ENCODE data around the gene CDC42.
"Not testable (repeated sequence)": the region's sequence is repeated elsewhere in the genome, so short reads cannot be mapped to it uniquely, and the experiment has no call there.

CDC42 gene

DNA sequence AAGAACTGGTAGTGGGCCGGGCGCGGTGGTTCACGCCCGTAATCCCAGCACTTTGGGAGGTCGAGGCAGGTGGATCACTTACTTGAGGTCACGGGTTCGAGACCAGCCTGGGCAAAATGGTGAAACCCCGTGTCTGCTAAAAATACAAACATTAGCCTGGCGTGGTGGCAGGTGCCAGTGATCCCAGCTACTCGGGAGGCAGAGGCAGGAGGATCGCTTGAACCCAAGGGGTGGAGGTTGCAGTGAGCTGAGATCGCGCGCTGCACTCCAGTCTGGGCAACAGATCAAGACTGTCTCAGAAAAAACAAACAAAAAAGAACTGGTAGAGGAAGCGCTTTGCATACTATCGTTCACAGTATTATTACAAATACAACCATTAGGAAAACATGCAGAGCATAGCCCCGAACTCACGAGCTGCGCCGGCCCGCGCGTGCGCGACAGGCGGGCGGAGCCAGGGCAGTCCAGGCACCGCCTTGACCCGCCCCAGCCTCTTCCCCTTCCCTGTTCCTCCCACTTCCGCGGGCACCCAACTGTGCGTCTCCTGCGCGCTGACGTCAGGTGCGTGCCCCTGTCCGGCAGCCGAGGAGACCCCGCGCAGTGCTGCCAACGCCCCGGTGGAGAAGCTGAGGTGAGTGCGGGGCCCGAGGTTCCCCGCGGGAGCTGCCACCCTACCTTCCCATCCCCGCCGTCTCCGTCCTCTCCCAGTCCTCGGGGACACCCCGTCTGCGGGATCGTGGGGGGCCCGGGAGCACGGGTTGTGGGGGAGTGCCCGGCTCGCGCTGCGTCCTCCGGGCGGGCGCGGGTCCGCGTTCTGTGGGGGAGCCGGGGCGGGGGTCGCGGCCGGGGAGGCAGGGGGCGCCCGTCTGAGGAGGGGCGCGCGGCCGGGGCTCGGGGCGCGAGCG, at the start of gene CDC42:
Gene CDC42 (plus strand): TSS at position 595 of the 902 bp plus-strand sequence. CDS start 25,770 bp downstream, outside the sequence.
- peak; percentile 94 for DNase-seq (ENCODE audit: low read depth)

DNA sequence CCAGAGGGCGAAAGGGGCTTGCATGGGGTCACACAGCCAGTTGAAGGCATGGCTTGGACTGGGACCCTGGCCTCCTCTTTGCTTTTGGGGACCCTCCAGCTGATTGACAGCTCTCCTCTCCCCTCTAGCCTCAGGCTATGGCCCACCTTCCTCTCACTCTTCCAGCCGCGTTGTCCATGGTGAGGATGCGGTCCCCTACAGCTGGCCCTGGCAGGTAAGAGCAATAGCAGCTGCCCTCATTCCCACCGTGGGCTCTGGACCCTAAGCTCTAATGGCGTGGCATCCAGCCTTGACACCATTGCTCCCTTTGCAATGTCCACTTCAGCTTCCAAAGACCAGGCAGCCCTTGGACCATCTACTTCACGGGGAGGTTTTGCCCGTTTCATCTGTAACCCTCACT, 49.6 kb upstream of the CDC42 start:
- DNase-seq (ENCODE audit: low read depth): not testable (repeated sequence)

- DNase-seq (ENCODE audit: low read depth): not testable (repeated sequence)
Measured at GRCh38 chr1:22003959-22004358, 48.5 kb upstream of the CDC42 start.

DNA sequence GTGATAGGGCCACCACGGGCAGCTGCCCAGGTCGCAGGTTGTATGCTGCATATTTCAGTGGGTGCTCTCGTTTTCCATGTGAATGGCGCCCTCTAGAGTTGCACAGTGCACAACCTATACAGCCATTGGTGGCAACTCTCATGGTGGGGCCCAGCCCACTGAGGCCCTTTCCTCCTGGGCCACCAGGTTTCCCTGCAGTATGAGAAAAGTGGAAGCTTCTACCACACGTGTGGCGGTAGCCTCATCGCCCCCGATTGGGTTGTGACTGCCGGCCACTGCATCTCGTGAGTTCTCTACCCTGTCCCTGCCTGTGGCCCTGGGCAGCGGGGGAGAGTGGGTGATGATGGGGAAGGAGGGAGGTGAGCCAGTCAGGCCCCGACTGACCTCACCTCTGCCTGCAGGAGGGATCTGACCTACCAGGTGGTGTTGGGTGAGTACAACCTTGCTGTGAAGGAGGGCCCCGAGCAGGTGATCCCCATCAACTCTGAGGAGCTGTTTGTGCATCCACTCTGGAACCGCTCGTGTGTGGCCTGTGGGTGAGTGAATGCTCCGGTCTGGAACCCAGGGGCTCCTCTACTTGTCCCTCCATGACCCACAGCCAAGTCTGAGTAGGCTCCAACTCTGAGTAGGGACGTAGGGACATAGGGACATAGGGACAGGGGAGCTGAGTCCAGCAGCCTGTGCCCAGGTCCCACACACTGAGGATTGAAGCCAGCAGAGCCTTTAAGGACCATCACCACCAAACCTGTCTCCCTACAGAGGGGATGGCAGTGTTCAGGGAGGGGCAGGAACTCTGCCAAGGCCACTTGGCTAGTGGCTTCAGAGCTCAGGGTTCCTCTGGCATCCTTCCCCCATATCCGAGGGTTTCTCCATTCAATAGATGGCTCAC, 47.0 kb upstream of the CDC42 start:
- not testable (repeated sequence) for DNase-seq (ENCODE audit: low read depth)

DNA sequence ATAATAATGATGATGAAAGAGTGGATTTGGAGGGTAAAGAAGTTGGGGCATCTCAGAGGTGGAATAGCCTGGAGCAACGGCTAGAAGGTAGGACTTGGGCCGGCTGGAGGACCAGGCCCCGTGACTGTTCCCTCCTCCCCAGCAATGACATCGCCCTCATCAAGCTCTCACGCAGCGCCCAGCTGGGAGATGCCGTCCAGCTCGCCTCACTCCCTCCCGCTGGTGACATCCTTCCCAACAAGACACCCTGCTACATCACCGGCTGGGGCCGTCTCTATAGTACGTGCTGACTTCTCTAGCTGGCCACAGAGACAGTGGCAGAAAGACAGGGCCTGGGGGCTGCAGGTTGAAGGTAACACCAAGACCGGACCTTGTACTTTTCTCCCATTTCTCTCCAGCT, 45.8 kb upstream of the CDC42 start:
- DNase-seq (ENCODE audit: low read depth): not testable (repeated sequence)

- not testable (repeated sequence) for DNase-seq (ENCODE audit: low read depth)
Measured at GRCh38 chr1:22007262-22007661, 45.2 kb upstream of the CDC42 start.

DNA sequence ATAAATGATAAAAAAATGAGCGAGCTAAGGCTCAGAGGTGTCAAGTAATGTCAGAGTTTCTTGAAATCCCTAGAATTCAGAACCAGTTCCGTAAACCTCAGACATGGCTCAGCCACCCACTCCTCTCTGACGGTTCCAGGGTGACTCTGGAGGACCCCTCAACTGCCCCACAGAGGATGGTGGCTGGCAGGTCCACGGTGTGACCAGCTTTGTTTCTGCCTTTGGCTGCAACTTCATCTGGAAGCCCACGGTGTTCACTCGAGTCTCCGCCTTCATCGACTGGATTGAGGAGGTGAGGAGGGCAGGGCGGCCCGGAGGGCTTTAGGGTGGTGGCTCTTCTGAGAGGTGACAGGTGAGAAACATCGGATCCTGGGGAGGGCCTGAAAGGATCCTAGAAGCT, 42.9 kb upstream of the CDC42 start:
- DNase-seq (ENCODE audit: low read depth): not testable (repeated sequence)

- DNase-seq (ENCODE audit: low read depth): not testable (repeated sequence)
Measured at GRCh38 chr1:22012752-22013151, 39.8 kb upstream of the CDC42 start.

DNA sequence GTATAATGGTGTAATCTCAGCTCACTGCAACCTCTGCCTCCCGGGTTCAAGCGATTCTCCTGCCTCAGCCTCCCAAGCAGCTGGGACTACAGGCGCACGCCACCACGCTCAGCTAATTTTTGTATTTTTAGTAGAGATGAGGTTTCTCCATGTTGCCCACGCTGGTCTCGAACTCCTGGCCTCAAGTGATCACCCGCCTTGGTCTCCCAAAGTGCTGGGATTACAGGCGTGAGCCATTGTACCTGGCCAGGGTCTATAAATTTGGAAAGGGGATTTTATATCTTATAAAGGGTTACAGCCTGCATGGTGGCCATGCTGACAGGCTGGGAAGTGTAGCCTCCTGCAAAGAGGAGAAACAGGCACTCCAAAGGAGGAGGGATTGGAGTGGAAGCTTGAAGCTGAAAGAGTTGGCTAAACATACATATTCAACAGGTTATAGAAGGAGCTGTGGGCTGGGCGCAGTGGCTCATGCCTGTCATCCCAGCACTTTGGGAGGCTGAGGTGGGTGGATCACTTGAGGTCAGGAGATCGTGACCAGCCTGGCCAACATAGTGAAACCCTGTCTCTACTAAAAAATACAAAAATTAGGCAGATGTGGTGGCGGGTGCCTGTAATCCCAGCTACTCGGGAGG, 37.8 kb upstream of the CDC42 start:
- not testable (repeated sequence) for DNase-seq (ENCODE audit: low read depth)

- peak; percentile 59 for DNase-seq (ENCODE audit: low read depth)
Measured at GRCh38 chr1:22018583-22019559, 33.6 kb upstream of the CDC42 start.

- no peak for DNase-seq (ENCODE audit: low read depth)
Measured at GRCh38 chr1:22021061-22021460, 31.4 kb upstream of the CDC42 start.

DNA sequence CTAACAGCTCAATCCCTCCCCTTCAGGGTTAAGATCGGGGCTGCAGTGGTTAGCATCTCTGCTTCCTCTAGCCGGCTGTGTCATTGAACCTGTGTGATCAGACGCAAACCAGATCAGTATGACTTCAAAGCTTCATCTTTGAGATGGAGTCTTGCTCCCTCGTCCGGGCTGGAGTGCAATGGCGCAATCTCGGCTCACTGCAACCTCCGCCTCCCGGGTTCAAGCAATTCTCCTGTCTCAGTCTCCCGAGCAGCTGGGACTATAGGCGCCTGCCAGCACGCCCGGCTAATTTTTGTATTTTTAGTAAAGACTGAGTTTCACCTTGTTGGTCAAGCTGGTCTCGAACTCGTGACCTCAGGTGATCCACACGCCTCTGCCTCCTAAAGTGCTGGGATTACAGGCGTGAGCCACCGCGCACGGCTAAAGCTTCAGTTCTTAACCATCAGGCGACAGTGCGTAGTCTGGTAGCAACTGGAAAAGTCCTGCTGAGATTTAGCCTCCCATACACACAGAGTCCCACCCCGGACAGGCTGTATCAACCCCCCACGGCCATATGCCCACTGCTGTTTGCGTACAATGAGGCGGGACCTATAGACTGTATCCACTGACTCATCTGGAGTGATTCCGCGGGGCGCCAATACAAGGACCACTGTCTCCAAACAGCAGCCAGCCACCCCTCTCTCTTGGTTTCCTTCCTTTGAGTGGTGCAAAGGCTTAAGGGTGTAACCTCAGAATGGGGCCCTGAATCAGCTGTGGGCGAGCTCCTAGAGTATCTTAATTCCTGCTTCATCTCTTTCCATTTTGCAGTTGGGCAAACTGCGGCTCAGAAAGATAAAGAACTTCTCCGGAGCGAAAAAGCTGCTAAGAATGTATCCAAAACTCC, 27.8 kb upstream of the CDC42 start:
- peak; percentile 44 for DNase-seq (ENCODE audit: low read depth)

DNA sequence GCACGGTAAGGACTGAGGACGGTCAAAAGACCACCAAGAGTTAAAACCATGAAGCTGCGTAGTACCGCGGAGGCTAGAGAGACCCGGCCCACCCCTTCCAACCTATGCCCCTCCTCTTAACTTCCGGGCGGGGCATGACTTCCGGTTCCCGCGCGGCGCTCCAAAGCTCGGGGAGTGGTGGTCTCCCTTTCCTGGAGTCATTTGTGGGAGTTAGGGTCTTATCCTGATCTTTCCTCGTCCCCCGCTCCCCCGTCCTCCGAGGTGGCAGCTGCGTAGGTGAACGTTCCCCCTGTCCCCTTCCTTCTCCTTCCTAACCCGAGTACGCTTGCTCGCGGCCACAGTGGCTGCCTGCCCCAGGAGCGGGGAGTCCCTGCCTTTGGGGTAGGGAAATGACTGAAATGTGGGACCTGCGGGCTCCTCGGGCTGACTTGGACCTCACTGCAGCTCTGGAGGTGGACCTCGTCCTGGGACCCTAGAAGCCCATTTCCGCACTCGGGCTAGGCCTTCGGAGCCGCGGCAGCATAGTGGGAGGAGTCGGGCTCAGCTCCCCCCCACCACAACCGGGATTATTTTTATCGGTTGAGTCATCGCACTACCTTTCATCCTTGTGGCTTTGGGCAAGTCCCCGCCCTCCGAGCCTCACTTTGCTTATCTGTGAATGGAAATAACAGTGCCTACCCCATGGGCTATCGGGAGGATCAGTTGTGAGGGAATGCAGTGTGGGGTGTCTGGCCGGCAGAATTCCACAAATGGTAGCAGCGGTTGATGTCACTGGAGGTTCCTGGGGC, 26.9 kb upstream of the CDC42 start:
- peak; percentile 89 for DNase-seq (ENCODE audit: low read depth)

DNA sequence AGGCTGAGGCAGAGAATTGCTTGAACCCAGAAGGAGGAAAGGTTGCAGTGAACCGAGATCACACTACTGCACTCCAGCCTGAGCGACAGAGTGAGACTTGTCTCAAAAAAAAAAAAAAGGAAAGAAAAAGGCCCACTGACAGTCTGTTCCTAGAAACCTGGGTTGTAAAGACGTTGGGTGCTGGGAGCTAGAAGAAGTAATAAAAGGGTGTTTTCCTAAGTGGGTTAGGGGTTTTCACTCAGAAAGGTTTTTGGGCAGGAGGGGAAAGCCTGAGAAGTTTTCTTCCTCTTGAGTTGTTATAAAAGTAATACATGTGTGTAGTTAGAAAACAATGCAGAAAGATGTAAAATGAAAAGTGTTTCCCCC, 25.6 kb upstream of the CDC42 start:
- no peak for DNase-seq (ENCODE audit: low read depth)

- DNase-seq (ENCODE audit: low read depth): no peak
Measured at GRCh38 chr1:22030057-22030456, 22.5 kb upstream of the CDC42 start.

DNA sequence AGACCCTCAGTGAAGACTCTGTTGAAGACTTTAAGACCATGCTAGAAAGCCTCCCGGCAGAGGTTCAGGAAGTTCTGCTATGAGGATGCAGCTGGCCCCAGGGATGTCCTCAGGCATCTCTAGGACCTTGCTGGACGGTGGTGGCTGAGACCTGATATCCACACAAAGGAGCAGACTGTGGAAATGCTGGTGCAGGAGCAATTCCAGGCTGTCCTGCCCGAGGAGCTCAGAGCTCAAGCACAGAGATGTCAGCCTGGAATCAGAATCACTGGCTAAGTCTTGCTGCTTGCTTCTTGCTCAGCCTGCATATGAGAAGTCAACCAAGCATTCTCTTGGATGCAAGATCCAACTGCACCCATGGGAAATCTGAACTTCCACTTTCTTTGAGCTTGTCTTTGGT, 22.0 kb upstream of the CDC42 start:
- DNase-seq (ENCODE audit: low read depth): no peak

- no peak for DNase-seq (ENCODE audit: low read depth)
Measured at GRCh38 chr1:22031214-22031962, 21.1 kb upstream of the CDC42 start.

- not testable (repeated sequence) for DNase-seq (ENCODE audit: low read depth)
Measured at GRCh38 chr1:22034834-22035233, 17.7 kb upstream of the CDC42 start.

- no peak for DNase-seq (ENCODE audit: low read depth)
Measured at GRCh38 chr1:22037520-22037919, 15.0 kb upstream of the CDC42 start.

All from stimulated activated CD4-positive, alpha-beta T cell treated with anti-CD3 and anti-CD28 coated beads, Interleukin-2, amount 100 ng/mL, for 4 hours (primary cell).